Measurements from ENCODE around the gene AKR1B15.

GRCh38 chr7:134513169-134513752, 35.6 kb upstream of the AKR1B15 start:
- TF ChIP-seq CTCF (IDR thresholded peaks at IDR 0.05) (peak; percentile 69 to 96 (median 89)), POLR2A (IDR thresholded peaks at IDR 0.05) (no peak)

All from adrenal gland (tissue), 5 donors.